GM18873 (cell line): Measurements from ENCODE around the gene LONRF2.

Source experiments
- ATAC-seq: cut with Tn5 transposase; IDR thresholded peaks from one replicate; pipeline ENCODE4 v1.9.1; 2021; ENCODE audit warnings: mild to moderate bottlenecking, moderate library complexity, moderate number of reproducible peaks; ENCODE audit not compliant: unreplicated experiment, low FRiP score

The LONRF2 gene

DNA sequence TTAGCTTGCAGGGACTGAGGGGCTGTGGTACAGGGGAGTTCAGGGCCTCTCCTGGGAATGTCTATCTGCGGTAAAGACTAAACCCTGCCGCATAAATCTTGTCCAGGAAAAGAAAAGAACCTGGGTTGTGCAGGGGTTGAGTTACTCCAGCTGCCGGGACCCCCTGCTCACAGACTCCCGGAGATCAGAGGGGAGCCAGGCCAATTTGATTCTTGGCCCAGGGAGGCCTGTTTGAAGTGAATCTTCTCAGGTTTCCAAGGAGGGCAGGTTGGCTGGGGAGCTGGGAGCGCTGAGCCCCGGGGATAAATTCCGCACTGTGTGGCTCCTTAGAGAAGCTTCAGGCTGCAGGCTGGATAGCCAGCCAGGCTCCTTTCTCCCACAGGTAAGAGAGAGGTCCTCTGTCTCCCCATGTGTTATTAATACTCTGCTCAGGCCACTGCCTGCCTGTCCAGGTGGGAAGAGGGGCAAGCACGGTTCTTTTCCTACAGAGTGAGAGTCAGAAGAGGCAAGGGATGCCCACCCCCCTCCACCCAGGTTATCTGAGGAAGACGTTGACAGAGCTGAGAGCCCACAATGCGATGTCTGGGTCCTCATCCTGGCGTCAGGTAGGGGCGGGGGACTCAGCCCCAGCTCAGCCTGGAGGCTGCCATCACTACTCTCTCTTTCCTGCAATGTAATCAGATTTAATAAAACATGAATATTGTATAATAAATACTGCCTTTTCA is 82.7 kb downstream of the LONRF2 start:
- no peak for ATAC-seq

DNA sequence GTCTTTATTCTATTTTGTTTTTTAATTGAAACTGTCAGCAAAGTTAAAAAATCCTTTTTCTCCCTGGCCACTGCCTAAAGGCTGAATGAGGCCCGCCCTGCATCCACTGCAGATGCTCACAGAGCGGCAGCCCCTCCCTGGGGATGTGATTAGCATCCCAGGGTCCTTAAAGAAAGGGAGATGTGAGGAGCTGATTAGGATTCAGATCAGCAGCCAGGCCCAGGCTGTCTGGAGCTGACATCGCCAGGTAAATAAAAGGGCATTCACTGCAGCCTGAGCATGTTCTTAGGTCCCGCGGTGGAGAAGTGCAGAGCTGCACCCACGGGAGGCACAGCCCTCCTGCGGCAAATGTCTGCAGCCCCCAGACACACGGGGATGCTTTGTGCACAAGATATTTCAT is 83.8 kb downstream of the LONRF2 start:
- no peak for ATAC-seq

DNA sequence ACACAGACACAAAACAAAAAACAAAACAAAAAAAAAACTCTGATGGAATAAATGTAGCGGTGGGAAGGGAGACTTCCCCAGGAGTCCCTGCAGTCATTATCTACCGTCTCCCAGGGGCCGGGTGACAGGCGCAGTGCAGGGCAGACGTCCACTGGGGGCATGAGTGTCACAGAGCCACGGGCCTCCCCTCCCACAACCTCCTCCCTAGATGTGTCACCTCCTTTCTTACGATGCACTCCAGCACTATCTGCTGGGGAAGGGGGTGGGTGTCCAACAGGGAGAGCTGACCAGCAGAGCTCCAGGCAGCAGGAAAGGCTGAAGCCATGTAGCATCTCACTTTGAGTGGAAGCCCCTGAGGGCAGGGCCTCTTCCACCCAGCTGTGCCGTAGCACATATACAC is 84.5 kb downstream of the LONRF2 start:
- no peak for ATAC-seq

DNA sequence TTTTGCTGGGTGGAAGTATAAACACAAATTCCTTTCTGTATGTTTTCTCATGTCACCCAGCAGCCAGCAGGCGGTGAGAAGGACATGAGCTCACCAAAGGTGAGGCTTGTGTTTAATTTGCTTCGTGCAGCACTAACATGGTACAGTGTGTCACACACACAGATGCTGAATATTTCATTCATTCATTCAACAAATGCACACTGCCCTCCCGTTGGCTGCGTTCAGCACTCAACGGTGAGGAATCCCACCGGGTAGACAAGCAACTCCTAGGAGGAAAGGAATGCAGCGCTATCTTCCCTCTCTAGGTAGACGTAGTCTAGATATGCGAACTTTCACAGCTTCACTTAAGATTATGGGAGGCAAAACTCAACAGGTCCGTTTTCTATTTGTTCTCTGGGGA is 85.1 kb downstream of the LONRF2 start:
- no peak for ATAC-seq

DNA sequence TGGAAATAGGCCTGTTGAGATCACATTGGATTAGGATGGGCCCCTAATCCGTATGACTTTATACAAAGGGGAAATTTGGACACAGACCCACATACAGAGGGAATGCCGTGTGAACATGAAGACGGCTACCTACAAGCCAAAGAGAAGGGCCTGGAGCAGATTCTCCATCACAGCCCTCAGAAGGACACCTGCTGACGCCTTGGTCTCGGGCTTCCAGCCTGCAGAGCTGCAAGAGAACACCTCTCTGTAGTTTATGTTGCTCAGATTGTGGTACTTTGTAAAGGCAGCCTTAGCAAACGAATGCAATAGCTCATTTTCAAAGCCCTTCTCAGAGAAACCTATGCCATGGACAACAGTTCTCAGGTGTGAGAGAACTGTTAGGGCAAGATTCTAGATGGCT is 86.1 kb downstream of the LONRF2 start:
- ATAC-seq = no peak

DNA sequence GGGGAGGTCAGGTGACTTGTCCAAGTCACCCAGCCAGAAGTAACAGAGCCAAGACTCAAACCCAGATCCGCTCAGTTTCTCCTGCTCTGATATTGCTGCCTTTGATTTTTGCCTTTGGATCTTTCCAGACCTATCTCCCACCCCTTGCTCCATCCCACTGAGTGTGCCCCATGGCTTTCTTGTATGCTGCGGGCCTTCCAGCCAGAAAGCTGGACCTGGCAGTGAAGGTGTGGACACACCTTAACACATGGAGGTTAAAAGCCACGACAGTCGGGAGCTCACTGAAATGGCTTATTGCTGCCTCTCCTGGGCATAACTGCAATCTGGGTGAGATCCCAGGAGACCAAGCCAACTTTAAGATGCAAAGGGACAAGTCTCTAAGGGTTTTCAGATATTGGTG is 86.7 kb downstream of the LONRF2 start:
- ATAC-seq = no peak

DNA sequence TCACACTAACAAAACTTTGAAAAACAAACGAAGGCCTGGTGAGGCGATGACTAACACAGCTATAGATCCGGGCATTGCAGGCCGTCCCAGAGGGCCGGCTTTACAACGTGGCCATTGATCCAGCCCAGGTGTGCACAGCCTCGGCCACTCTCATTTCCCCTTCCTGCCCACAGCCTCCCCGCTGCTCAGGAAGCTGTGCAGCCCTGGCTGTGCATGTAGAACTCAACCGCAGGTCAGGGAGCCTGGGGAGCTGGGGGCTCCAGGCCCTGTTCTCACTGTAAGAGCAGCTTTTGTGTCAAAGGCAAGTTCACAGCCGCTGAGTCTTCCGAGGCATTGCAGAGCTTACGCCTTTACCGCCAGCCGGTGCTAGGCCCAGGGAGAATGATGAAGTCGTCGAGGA is 87.2 kb downstream of the LONRF2 start:
- peak; percentile 88 for ATAC-seq

DNA sequence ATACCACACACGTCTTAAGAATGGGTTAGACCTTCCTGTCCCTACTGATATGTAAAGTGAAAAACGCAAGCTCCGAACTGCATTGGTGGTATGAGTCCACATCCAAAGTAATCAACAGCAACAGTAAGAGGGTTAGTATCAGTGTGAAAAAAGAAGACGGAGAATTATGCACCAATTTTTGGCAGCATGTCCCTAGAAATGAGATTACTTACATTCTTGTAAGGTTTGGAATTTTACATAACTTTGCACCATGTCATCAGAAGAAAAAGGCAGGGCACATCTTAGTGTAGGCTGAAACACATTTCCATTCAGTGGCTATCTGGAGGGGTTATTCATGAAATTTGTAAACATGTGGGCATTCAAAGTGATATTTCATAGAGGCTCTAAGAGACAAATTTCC is 88.2 kb downstream of the LONRF2 start:
- no peak for ATAC-seq

DNA sequence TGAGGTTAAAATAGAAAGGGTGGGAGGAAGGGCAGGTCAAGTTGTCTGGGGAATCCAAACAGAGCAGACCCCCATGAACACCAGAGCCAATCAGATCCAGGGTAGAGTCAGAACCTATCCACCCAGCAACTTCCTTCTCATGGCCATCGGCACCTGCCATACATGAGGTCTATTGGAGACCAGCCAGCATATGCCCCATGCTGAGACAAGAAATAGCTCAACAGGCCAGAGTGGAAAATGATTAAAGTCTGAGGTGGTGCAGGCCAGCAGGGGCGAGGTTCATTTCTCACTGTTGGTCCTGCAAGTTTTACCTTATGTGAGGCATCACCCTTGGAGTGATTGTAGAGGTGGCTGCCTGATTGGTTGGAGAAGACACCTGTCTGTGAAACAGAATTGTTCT is 89.2 kb downstream of the LONRF2 start:
- ATAC-seq = no peak

DNA sequence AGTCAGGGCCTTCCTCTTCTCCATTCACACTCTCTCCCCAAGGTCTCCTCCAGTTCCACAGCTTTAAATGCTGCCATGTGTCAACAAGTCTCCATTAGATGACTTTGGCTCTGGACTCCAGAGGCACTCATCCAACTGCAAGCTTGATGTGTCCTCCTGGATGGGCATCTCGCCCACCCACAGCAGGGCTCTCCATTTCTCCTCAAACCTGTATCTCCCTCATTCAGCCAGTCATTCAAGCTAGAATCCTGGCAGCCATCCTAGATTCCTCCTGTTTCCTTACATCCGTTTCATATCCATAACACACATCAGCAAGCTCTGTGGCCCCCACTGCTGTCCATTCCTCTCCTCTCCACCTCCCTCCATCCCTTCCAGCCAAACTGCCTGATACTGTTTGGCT is 91.5 kb downstream of the LONRF2 start:
- no peak for ATAC-seq

DNA sequence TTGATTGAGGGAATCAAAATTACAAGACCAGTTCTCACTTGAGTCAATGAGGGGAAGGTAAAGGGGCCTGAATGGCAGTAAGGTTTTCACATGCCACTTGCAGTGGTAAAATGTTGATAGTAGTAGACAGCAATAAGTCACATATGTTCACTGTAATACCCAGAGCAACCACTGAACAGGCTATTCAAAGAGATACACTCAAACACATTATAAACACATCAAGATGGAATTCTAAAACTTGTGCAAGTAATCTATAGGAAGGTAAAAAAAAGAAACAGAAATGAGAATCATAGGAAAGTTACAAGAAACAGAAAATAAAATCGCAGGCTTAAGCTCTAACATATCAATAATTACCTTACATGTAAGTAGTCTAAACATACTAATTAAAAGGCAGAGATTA is 93.3 kb downstream of the LONRF2 start:
- no peak for ATAC-seq

DNA sequence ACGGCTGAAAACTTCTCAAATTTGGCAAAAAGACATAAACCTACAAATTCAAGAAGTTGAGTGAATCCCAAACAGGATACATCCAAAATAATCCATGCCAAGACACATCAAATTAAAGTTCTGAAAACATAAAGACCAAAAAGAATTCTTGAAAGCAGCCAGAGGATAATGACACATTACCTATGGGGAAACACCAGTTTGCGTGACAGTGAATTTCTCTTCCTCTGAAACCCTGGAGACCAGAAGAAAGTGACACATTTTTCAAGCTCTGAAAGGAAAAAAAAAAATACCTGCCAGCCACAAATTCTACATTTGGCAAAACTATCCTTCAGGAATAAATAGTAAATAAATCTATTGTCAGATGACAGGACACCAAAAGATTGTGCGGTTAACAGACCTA is 93.9 kb downstream of the LONRF2 start:
- no peak for ATAC-seq

DNA sequence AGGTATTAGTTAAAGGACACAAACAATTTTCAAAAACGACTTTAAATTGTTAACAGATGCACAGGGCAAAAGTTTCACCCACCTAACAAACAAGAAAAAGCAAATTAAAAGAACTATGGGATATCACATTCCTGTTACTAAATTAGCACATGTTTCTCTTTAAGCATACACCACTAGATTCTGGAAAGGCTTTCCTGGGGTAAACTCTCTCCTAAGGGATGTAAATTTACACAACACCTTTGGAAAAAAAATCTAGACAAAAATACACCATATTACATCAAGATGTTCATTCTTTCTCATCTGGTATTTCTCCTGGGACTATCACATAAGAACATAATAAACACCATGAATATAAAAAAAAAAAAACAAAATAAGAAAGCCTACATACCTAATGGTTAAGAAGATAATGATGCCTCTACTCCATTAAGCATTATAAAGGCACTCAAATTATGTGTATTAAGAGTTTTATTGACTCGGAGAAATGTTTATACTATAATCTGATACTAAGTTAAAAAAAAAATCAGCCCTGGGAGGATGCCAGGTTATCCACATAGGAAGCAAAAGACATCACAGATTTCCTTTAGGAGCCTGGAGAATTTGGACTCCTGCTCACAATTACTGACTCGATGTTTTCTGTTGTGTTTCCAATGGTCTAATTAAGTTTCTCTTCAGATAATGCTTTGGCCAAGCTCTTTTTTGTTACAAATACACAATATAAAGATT is 97.2 kb downstream of the LONRF2 start:
- no peak for ATAC-seq

DNA sequence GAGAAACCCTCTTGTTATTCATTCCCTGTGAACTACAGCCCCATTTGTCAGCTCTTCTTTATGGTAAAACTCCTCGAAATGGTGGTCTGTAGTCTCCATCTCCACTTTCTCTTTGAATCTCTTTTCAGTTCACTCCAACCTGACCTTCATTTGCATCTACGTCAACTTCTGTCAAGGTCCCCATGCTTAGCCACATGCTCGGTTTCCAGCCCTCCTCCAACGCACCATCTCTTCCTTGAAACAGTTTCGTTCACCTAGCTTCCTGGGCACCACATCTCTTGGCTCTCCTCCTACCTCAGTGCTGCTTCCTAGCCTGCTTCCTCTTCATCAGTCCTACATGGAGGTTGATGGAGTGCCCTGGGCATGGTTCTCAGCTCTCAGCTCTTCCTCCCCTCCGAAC is 98.8 kb downstream of the LONRF2 start:
- ATAC-seq = no peak
